Ovary (tissue), 9 donors: Measurements from ENCODE around the gene CREM. TPM values are rescaled to one million over a fixed set of nuclear protein-coding genes. Genes with fewer than 3 reads are reported as not detected.

ENCODE experiments used
- DNase-seq, 5 donors: peaks; one replicate each; pipeline ENCODE4 v3.0.0-alpha.2; 2019 to 2020
- H3K27ac ChIP-seq, 2 donors: fragments of 200-600 bp; one replicate each; pipeline versions ENCODE4 v1.5.1 to v1.8.0; 2019 to 2022
- H3K27me3 ChIP-seq: fragments of 200-600 bp; one replicate; pipeline ENCODE4 v1.8.0; 2022
- H3K36me3 ChIP-seq: fragments of 200-600 bp; sonication (generic); one replicate; pipeline ENCODE4 v1.5.1; 2019
- H3K4me1 ChIP-seq: one replicate; pipeline ENCODE4 v1.8.1; 2013; ENCODE audit warnings: mild to moderate bottlenecking, moderate library complexity; ENCODE audit not compliant: insufficient read depth
- H3K4me3 ChIP-seq: fragments of 200-600 bp; sonication (generic); one replicate; pipeline ENCODE4 v1.5.1; 2017
- H3K9me3 ChIP-seq, 2 donors: fragments of 200-600 bp in 1 of 2; sonication (generic) in 1 of 2; one replicate each; pipeline versions ENCODE4 v1.5.1 to v1.8.1; 2013 to 2019; ENCODE audit warnings: mild to moderate bottlenecking in 1 of 2, moderate library complexity in 1 of 2
- EP300 ChIP-seq: sonication (generic); formaldehyde crosslinking; IDR thresholded peaks from one replicate; pipeline ENCODE4 v1.6.1; 2017; ENCODE audit warnings: antibody characterized with exemption
- POLR2A ChIP-seq: fragments of 450-650 bp; IDR thresholded peaks from one replicate; pipeline ENCODE4 v1.6.1; 2017; ENCODE audit warnings: antibody characterized with exemption, mild to moderate bottlenecking, moderate library complexity
- WGBS, 3 donors: extraction: QIAGEN DNeasy Blood & Tissue Kit in 1 of 3; methylation state at CpG; one replicate each; pipeline versions ENCODE4 v1.1.5 to v1.1.7; 2013 to 2017; 5-methylcytosine and 5-hydroxymethylcytosine counted together
- intact Hi-C, 4 donors: fragments of 100-400 bp; cut with DNase I; formaldehyde crosslinking; loops; one replicate each; pipeline versions ENCODE4 v1.11.0 to v1.15.1; 2022 to 2023
- polyA plus RNA-seq, 2 donors: library from polyadenylated mRNA; stranded (reverse); fragments of 200-250 nt in 1 of 2; fragments of 350-450 nt in 1 of 2; fragmentation: Illumina TruSeq in 1 of 2; extraction: RNeasy Lipid Tissue Mini Kit (QIAGEN cat#74804) in 1 of 2; gene quantifications; one replicate each; pipeline ENCODE4 v1.2.3, GENCODE V29; 2013 to 2014
- total RNA-seq, 7 donors: library from RNA; depleted of rRNA in 2 of 7; stranded (reverse); fragments of >200 nt in 2 of 7; fragmentation: NEBNext Ultra II Directional in 3 of 7; extraction: Animal tissue kit (Norgen Biotek cat#: 25700) in 3 of 7; gene quantifications; one replicate each; pipeline versions ENCODE4 v1.1.0 to v1.2.4, GENCODE V29; 2016 to 2023
- TF ChIP-seq, protein P1 (sequence below), 3 donors: fragments of 450-650 bp in 2 of 3; fragments of 200-600 bp in 1 of 3; IDR thresholded peaks; one replicate each; pipeline versions ENCODE4 v1.5.1 to v1.8.0; 2016 to 2022; ENCODE audit warnings: antibody characterized with exemption in 3 of 3, mild to moderate bottlenecking in 1 of 3
- donor health status: DM: no; HTN: no; CAD: no; lungs with moderate emphysema.
- donor health status: DM: no; HTN: no; CAD: no.
- donor health status: Bipolar disorder and iron deficiency.
- donor health status: DM: yes; HTN: yes; CAD: no.
- donor health status: DM: no; HTN: no; CAD: no.
- donor health status: DM: yes; HTN: yes; CAD: no.

The CREM gene
- total and polyA plus RNA-seq, 9 donors, result 24.4 to 87.2 (median 41.5) TPM

DNA sequence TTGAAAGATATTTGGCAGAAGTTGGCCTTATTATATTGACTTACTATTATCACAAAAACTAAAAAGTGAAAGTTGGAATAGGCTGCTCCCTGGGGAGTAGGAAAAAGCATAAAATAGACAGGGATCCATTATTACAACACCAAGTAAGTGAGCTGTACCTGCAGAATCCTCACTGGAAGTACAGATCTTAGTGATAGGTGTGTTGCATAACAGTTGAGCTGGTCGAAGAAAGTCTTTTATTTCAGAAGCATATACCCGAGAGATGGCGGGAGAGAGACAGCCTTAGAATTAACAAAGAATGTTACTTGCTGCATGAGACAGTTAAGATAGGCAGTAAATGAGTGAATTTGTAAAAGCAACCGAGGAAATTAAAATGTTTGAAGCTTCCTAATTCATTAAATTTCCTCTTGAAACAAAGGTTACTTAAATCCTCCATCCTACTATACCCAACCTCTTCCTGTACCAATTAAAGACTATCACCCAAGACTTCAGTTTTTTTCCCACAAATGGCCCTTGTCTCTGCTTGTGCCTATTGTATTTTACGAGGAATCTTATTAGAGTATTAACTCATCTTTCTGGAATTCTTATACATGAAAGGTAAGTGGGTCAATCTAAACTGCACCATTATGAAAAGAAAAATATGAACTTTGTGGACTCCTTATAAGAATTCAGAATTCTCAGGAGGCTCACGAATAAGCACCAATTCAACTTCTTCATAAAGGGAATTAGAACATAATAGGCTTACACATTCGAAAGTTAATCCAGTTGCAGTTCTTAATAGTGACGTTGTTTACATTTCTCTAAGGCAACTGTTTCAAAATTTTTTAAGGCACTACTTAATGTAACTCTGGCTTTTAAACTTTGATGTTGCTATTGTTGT is 56.2 kb downstream of the CREM start:
- Histone ChIP-seq H3K9me3 (no peaks in the 10 kb centered on the region), H3K4me3 (no peak overlapping the region), H3K27me3 (no peaks in the 10 kb centered on the region), H3K4me1 (no peaks in the 10 kb centered on the region), H3K36me3 (no peaks in the 10 kb centered on the region), H3K27ac (no peak overlapping the region)
- intact Hi-C loops, result no loop called here
- 77 to 84% (median 79%) methylated on average over 8 of the region's 8 CpGs for WGBS, 3 donors
- DNase-seq, result no peak
- no peak for TF ChIP-seq POLR2A
- TF ChIP-seq, protein P1, sequence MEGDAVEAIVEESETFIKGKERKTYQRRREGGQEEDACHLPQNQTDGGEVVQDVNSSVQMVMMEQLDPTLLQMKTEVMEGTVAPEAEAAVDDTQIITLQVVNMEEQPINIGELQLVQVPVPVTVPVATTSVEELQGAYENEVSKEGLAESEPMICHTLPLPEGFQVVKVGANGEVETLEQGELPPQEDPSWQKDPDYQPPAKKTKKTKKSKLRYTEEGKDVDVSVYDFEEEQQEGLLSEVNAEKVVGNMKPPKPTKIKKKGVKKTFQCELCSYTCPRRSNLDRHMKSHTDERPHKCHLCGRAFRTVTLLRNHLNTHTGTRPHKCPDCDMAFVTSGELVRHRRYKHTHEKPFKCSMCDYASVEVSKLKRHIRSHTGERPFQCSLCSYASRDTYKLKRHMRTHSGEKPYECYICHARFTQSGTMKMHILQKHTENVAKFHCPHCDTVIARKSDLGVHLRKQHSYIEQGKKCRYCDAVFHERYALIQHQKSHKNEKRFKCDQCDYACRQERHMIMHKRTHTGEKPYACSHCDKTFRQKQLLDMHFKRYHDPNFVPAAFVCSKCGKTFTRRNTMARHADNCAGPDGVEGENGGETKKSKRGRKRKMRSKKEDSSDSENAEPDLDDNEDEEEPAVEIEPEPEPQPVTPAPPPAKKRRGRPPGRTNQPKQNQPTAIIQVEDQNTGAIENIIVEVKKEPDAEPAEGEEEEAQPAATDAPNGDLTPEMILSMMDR (IDR thresholded peaks at IDR 0.05), result no peak
- no peak for TF ChIP-seq EP300

DNA sequence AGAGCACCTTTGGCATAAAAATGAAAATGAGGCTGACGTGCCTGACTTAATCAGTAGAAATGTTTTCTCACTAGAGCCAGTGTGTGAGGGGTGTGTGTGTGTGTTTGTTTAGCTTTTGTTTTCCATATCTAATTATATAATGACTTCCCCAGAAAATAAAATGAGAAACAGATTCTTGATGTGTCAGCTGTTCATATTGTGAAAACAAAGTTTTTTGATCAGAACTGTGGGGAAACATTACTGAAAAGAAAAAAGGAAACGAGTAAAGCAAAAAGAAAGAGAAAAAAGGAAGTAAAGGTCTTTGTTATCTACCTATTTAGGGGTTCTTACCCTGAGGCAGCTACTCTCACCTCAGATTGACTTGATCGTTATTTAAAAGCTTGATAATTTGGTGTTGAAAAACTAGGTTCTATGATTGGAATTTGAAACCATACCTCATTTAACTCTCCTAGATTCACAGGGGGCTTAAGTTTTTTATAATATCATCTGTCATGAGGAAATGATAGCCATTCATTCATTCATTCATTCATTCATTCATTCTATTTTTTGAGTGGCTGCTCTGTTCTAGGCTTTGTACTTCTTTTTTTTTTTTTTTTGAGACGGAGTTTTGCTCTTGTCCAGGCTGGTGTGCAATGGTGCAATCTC is 58.0 kb downstream of the CREM start:
- no peak overlapping the region for H3K4me3 ChIP-seq
- H3K9me3 ChIP-seq, result no peaks in the 10 kb centered on the region
- H3K27ac ChIP-seq, result no peak overlapping the region
- H3K4me1 ChIP-seq, result no peaks in the 10 kb centered on the region
- no peaks in the 10 kb centered on the region for H3K27me3 ChIP-seq
- whole genome bisulfite sequencing, 3 donors, result 58 to 70% (median 65%) methylated on average over 4 of the region's 4 CpGs
- intact Hi-C loops, result no loop called here
- no peak for DNase-seq
- TF ChIP-seq POLR2A (no peak), EP300 (no peak)
- TF ChIP-seq, protein P1 (IDR thresholded peaks at IDR 0.05), result no peak
- no peaks in the 10 kb centered on the region for H3K36me3 ChIP-seq

GRCh38 chr10:35185260-35186034 is 58.8 kb downstream of the CREM start:
- Histone ChIP-seq H3K27ac (no peak overlapping the region), H3K27me3 (no peaks in the 10 kb centered on the region), H3K9me3 (no peaks in the 10 kb centered on the region), H3K4me3 (no peak overlapping the region), H3K36me3 (no peaks in the 10 kb centered on the region), H3K4me1 (no peaks in the 10 kb centered on the region)
- WGBS, 3 donors, result 86 to 90% (median 86%) methylated on average over 8 of the region's 8 CpGs
- TF ChIP-seq, protein P1 (IDR thresholded peaks at IDR 0.05), result no peak
- TF ChIP-seq POLR2A, result no peak
- TF ChIP-seq EP300, result no peak
- no peak for DNase-seq
- intact Hi-C loops, result no loop called here

GRCh38 chr10:35188954-35189353 is 62.3 kb downstream of the CREM start:
- no peak for DNase-seq
- TF ChIP-seq POLR2A, result no peak
- no peak for TF ChIP-seq EP300
- TF ChIP-seq, protein P1 (IDR thresholded peaks at IDR 0.05), result no peak
- H3K27me3 ChIP-seq, result no peaks in the 10 kb centered on the region
- no peaks in the 10 kb centered on the region for H3K9me3 ChIP-seq
- H3K4me1 ChIP-seq, result no peaks in the 10 kb centered on the region
- 96 to 98% (median 96%) methylated on average over 3 of the region's 3 CpGs for WGBS, 3 donors
- H3K4me3 ChIP-seq, result no peak overlapping the region
- no peak overlapping the region for H3K27ac ChIP-seq
- no peaks in the 10 kb centered on the region for H3K36me3 ChIP-seq
- intact Hi-C loops, result no loop called here
